HG02970 (cell line): ENCODE measurements around the gene ACAT2.
"Not testable (repeated sequence)": the region's sequence is repeated elsewhere in the genome, so short reads cannot be mapped to it uniquely, and the experiment has no call there.

Experiments used
- ATAC-seq: cut with Tn5 transposase; IDR thresholded peaks from one replicate; pipeline ENCODE4 v1.9.1; 2021; ENCODE audit warnings: mild to moderate bottlenecking, moderate library complexity, moderate number of reproducible peaks; ENCODE audit not compliant: unreplicated experiment, low FRiP score

The ACAT2 gene

GRCh38 chr6:159729598-159730331, 32.1 kb upstream of the ACAT2 start:
- no peak for ATAC-seq

DNA sequence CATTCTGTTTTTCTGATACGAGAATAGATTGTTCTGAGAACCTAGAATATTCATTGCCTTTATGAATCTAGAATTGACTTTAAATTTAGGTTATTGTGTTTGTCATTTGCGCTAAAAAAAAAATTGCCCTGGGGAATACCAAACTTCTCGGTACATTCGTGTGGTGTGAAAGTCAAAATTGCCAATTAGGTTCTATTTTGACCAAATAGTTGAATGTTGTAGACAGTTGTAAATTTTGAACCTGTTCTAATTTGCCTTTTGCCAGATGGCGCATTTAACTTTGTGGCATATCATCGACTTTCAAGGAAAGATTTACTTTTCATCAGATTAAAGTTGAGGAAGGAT, 31.5 kb upstream of the ACAT2 start:
- no peak for ATAC-seq

DNA sequence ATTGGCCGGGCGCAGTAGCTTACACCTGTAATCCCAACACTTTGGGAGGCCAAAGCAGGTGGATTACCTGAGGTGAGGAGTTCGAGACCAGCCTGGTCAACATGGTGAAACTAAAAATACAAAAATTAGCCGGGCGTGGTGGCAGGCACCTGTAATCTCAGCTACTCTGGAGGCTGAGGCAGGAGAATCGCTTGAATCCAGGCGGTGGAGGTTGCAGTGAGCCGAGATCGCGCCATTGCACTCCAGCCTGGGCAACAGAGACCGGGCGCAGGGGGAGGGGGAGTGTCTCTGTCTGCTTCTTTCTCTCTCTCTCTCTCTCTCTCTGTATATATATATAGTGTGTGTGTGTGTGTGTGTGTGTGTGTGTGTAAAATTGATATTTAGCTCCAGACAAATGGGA, 29.3 kb upstream of the ACAT2 start:
- ATAC-seq: not testable (repeated sequence)

GRCh38 chr6:159733395-159733794, 28.4 kb upstream of the ACAT2 start:
- ATAC-seq: not testable (repeated sequence)

DNA sequence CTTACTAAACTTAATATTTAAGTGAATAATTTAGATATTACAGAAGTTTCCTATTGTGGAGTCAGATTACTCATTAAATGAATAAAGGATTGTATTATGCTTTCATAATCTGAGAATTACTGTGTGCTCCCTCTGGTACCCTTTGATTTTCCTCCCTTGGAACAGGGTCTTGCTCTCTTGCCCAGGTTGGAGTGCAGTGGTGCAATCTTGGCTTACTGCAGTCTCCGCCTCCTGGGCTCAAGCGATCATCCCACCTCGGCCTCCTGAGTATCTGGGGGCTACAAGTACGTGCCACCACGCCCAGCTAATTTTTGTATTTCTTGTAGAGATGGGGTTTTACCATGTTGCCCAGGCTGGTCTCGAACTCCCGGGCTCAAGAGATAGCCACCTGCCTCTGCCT, 24.9 kb upstream of the ACAT2 start:
- no peak for ATAC-seq

DNA sequence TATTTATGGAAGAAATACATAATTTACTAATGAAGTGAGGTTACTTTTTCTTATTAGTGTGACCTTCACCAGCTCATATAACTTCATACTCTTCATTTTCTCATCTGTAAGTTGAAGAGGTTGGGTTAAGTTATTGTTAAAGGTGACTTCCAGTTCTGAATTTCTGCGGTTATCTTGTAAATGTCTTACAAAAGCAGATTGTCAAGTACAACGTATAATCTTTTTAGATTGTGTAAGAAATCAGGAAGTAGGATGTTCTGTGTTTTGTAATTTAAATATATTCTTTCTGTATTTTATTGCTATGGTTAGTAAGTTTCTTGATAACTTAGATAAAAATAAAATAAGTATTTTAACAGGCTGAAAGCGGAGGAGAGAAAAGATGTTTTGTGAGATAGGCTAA, 22.5 kb upstream of the ACAT2 start:
- ATAC-seq: no peak

GRCh38 chr6:159742165-159742564, 19.7 kb upstream of the ACAT2 start:
- ATAC-seq: no peak

GRCh38 chr6:159745081-159745480, 16.8 kb upstream of the ACAT2 start:
- no peak for ATAC-seq

- no peak for ATAC-seq
Measured at GRCh38 chr6:159746759-159747158, 15.1 kb upstream of the ACAT2 start.

DNA sequence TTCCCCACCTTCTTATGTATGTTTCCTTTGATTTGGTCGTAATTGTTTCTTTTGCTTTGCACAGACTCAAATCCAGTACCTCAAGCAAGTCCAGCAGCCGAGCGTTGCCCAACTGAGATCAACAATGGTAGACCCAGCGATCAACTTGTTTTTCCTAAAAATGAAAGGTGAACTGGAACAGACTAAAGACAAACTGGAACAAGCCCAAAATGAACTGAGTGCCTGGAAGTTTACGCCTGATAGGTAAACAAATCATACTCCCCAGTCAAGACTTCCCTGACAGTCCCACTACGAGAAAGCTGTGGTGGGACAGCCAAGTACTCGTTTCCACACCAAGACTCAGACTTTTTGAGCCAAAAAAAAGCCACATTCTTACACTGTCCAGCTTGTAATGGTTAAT, 13.7 kb upstream of the ACAT2 start:
- not testable (repeated sequence) for ATAC-seq

GRCh38 chr6:159751448-159751847, 10.4 kb upstream of the ACAT2 start:
- ATAC-seq: no peak

DNA sequence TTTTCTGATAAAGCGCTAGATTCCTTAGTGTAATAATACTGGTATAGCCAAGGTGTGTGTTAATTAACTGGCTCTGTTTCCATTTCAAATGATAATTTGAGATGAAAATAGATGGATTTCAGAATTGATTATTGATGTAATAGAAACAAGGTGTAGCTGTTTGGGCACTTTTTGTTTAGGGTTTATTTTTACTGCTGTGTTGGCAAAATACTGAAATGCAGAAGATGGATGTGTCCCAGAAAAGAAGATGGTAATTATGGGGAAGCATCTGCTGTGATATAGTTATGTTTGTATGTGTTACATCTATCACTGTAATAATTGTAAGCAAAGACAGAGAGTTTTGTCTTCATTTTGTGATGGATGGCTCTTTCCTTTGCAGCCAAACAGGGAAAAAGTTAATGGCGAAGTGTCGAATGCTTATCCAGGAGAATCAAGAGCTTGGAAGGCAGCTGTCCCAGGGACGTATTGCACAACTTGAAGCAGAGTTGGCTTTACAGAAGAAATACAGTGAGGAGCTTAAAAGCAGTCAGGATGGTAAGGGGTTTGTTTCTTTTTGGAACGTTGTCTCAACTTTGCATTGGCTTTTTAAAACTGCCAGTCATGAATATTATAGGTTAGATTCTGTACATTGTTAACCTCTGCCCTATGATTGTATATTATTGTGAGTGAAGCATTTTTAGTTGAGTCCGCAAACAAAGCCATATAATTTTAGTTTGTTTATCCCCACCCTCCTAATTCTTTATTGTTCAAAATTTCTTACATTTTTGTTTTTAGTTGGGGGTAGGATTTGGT, 8.6 kb upstream of the ACAT2 start:
- ATAC-seq: no peak

- ATAC-seq: no peak
Measured at GRCh38 chr6:159754401-159754800, 7.4 kb upstream of the ACAT2 start.

GRCh38 chr6:159754959-159755914, 6.6 kb upstream of the ACAT2 start:
- no peak for ATAC-seq

GRCh38 chr6:159756508-159756907, 5.3 kb upstream of the ACAT2 start:
- ATAC-seq: no peak

DNA sequence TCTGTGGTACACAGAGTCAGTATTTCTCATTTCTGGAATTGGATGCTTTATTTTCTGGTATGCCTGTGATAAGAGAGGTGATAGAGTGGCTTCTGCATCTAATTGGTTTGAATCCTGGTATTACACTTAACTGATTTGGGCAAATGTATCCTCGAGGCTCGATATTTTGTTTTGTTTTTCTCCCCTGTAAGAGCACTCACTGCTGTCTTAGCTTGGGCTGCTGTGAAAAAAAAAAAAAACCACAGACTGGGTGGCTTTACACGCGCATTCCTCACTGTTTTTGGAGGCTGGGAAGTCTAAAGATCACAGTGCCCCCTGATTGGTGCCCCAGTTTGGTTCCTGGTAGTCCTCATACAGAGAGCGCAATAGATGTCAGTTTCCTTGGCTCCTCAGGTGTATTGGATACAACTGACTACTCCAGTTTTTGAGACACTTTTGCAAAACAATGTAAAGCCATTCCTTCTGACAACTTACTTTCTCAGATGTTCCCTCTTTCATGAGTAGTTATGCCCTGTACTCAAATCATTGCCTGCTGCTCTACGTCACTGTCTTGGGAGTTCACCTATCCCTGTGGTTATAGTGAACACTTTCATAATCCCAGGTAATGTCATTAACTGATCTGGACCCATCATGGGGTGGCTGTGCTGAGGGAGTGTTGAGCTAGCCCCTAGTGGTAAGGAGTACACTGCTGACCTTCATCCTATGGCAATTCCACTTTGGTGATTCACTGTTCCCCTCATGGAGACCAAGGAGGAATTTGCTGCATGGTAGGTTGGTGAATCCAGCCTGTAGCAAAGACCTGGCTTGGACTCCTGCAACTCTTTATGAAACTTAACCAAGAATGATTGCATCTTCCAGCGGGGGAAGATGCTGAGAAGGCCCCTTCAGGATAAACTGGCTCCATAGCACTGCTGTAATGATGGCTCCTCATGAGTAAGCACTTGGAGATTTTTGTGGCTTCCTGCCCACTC, 3.5 kb upstream of the ACAT2 start:
- ATAC-seq: no peak

- ATAC-seq: no peak
Measured at GRCh38 chr6:159759645-159760044, 2.2 kb upstream of the ACAT2 start.

- ATAC-seq: no peak
Measured at GRCh38 chr6:159760602-159761057, 1.2 kb upstream of the ACAT2 start.

- ATAC-seq: peak; percentile 0
Measured at GRCh38 chr6:159761129-159761872, 544 bp upstream of the ACAT2 start.
